Epithelial cell of proximal tubule (primary cell): ENCODE results near the gene MAMDC2. TPM values are rescaled to one million over a fixed set of nuclear protein-coding genes. Genes with fewer than 3 reads are reported as not detected.

Experiments
- DNase-seq: peaks from one replicate; pipeline ENCODE4 v3.0.0-alpha.2; 2011; ENCODE audit warnings: low read depth
- H3K4me3 ChIP-seq: 2 replicates; pipeline ENCODE4 v1.5.1; 2011; ENCODE audit warnings: low read depth, mild to moderate bottlenecking, low read length
- total RNA-seq: library from RNA; depleted of rRNA; stranded (reverse); fragments of >200 nt; gene quantifications from 2 replicates; pipeline ENCODE4 v1.2.3, GENCODE V29; 2015
- TF ChIP-seq, protein P1 (sequence below): conservative IDR thresholded peaks from 2 replicates; pipeline ENCODE4 v1.5.1; 2012; ENCODE audit warnings: low read depth, mild to moderate bottlenecking, low read length

The MAMDC2 gene, protein sequence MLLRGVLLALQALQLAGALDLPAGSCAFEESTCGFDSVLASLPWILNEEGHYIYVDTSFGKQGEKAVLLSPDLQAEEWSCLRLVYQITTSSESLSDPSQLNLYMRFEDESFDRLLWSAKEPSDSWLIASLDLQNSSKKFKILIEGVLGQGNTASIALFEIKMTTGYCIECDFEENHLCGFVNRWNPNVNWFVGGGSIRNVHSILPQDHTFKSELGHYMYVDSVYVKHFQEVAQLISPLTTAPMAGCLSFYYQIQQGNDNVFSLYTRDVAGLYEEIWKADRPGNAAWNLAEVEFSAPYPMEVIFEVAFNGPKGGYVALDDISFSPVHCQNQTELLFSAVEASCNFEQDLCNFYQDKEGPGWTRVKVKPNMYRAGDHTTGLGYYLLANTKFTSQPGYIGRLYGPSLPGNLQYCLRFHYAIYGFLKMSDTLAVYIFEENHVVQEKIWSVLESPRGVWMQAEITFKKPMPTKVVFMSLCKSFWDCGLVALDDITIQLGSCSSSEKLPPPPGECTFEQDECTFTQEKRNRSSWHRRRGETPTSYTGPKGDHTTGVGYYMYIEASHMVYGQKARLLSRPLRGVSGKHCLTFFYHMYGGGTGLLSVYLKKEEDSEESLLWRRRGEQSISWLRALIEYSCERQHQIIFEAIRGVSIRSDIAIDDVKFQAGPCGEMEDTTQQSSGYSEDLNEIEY
- total RNA-seq, result 5.5 and 6.6 TPM in 2 replicates

GRCh38 chr9:70043689-70044489 lies at the start of gene MAMDC2:
Gene MAMDC2 (plus strand): TSS chr9:70043848. CDS start chr9:70044198, 350 bp downstream.
- TF ChIP-seq, protein P1, sequence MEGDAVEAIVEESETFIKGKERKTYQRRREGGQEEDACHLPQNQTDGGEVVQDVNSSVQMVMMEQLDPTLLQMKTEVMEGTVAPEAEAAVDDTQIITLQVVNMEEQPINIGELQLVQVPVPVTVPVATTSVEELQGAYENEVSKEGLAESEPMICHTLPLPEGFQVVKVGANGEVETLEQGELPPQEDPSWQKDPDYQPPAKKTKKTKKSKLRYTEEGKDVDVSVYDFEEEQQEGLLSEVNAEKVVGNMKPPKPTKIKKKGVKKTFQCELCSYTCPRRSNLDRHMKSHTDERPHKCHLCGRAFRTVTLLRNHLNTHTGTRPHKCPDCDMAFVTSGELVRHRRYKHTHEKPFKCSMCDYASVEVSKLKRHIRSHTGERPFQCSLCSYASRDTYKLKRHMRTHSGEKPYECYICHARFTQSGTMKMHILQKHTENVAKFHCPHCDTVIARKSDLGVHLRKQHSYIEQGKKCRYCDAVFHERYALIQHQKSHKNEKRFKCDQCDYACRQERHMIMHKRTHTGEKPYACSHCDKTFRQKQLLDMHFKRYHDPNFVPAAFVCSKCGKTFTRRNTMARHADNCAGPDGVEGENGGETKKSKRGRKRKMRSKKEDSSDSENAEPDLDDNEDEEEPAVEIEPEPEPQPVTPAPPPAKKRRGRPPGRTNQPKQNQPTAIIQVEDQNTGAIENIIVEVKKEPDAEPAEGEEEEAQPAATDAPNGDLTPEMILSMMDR, result no peak
- H3K4me3 ChIP-seq, result peak within 1 kb of the TSS; percentile 76
- no peak for DNase-seq

GRCh38 chr9:69995846-69996245 lies 47.8 kb upstream of the MAMDC2 start:
- DNase-seq, result no peak
- TF ChIP-seq, protein P1, result no peak
- H3K4me3 ChIP-seq, result no peak overlapping the region

DNA sequence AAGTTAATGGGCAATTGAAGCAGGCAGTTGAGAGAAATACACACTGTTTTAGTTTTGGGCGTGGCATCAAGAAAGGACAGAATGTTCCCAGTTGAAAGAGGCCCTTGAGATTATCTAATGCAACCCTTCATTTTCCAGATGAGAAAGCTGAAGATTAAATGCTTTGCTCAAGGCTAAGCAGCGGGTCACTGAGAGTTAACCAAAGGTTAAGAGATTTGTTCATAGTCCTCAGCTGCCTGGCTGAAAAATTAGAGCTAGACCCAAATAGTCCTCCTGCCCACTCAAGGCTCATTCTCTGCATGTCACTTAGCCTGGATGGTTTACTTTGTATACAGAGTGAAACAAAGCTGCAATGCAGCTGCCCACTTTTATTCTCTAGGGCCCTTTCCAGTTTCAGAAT lies 46.7 kb upstream of the MAMDC2 start:
- TF ChIP-seq, protein P1, result no peak
- no peak overlapping the region for H3K4me3 ChIP-seq
- no peak for DNase-seq

GRCh38 chr9:69997524-69997923 lies 46.1 kb upstream of the MAMDC2 start:
- TF ChIP-seq, protein P1, result no peak
- H3K4me3 ChIP-seq, result no peak overlapping the region
- DNase-seq, result no peak

DNA sequence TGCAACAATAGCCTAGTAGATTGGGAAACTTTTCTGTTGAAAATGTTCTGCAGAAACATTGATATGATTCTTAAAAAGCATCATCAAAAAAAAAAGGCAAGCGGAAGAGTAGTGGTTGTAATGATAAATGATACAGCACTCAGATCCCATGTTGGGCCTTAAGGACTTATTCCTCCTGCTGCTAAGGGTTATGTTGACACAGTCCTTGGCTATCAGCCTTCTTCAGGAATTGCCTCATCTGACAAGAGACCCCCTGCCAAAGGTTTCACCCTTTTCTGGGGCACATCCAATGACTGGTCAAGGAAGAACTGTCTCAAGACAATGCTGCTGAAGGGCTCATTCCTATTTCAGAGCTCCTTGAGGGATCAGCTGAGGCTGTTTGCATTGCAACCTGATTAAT lies 44.3 kb upstream of the MAMDC2 start:
- DNase-seq, result no peak
- no peak overlapping the region for H3K4me3 ChIP-seq
- TF ChIP-seq, protein P1, result no peak

- H3K4me3 ChIP-seq, result no peak overlapping the region
- no peak for DNase-seq
- TF ChIP-seq, protein P1, result no peak
These were observed 43.2 kb upstream of the MAMDC2 start for GRCh38 chr9:70000469-70000868.
